ENCODE data around the gene SORL1.

SORL1 gene

DNA sequence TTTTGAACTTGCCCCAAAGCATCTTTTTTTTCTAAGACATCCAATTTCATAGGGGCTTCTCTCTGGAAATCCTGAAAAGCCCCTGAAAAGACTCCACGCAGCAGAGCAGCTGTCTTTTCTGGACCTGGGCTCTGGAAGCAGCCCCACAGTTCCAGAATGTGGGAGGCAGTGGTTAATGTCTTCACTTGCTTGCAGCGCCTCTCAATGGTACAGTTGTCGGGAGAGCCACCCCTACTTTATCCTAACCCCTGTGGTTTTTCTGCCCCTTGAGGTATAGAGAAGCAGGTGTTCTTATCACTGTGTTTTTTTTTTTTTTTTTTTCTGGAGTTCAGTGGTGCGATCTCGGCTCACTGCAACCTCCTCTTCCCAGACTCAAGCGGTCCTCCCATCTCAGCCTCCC, 84.0 kb downstream of the SORL1 start:
- no peak for DNase-seq

DNA sequence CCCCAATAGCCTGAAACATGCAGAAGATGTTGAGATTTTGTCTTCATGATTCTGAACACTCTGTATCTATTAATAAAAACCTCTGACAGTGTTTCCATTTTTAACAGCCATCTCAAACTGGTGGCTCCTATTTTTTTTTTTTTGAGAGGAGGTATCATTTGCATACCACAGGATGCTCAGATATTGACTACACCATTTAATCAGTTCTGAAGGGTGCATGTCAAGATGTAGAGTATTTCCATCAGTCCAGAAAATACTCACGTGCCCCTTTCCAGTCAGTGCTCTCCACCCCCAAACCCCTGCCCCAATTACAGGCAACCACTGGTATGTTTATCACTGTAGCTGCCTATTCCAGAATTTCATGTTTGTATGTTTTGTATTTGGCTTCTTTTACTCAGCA, 85.9 kb downstream of the SORL1 start:
- no peak for DNase-seq

DNA sequence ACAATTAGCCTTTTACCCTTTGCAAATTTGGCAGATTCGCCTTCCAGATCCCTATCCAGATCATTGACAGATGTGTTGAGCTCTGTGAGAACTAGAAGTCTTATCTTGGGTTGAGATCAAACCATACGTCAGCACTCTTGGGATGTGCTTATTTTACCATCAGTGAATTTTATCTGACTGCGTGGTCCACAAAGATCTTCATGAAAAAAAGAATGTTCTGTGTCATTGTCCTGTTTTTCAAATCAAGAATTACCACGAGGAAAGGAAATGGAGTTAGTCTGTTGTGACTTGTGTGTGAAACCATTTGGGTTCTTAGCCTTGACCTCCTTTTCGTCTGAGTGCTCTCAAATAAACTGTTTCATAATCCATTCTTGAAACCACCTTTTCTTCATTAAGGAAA, 86.9 kb downstream of the SORL1 start:
- DNase-seq, result no peak

DNA sequence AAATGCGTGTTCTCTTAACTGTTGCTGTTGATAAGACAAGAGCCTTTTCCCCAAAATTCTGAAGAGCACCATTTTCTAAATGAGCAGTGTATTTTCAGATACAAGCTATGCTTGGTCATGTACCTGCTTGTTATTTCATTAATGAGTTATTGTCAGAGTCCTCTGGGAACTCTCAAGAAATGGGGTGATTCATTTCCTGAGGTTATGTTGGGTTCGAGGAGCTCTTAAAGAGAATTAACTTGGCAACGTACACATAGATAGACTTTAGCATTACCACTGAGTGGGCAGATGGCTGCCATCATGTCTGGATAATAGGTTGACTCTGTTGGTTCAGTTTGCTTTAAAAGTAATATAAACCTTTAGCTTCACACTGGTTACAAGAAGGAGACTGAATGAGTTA, 88.5 kb downstream of the SORL1 start:
- peak; percentile 76 for DNase-seq

DNA sequence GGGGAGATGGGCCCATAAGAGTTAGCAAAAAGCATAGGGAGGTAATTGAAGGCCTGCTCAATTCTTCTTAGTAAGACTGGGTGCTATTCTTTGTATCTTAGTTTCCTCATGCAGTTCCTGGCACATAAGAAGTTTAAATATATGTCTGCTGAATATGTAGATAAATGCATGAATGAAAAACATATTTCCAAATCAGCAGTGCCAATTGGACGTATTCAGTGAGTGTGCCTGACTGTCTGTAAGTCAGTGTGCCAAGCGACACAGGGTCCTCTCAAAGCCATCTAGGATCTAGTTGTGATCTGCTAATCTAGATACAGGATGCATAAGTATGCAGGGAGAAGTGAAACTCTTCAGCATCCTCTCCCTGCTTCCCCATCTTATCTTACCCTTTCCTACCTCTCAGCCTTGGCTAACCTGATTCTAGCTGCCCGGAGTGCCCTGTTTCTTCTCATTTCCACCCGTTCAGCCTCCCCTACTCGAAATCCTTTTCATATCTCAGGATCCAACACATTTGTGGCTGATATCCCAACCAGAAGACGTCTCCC, 91.8 kb downstream of the SORL1 start:
- no peak for DNase-seq

DNA sequence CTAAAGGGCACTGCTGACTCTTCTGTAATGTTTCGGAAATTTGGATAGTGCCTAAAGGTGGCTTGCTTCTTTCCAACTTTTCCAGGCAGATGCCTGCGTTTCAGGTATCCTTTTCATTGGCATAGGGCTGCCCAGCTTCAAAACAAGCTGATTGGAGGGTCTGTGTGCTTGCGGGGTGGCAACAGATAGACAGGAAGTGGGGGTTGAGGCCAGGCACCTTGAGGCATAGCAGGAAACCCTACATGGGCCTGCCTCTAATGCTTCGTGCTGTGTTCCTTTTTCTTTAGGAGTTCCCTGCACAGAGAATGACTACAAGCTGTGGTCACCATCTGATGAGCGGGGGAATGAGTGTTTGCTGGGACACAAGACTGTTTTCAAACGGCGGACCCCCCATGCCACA, 92.8 kb downstream of the SORL1 start:
- no peak for DNase-seq

DNA sequence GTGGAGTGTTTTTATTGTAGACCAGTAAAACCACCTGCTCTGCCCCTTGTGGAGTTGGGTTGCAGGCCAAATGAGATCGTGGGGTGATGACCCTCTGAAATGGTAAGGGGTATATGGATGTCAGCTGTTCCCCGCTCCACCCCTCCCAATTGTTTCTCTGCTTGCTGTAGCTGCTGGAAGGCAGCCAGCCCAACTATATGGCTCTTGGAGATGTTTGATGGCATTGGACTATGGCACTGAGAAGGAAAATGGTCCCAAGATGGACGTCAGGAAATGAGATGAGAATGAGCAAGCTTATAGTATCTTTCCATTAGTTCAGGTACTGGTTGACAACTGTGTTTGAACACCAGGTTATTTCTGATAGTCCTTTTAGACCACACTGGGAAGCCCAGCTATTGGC, 95.5 kb downstream of the SORL1 start:
- no peak for DNase-seq

DNA sequence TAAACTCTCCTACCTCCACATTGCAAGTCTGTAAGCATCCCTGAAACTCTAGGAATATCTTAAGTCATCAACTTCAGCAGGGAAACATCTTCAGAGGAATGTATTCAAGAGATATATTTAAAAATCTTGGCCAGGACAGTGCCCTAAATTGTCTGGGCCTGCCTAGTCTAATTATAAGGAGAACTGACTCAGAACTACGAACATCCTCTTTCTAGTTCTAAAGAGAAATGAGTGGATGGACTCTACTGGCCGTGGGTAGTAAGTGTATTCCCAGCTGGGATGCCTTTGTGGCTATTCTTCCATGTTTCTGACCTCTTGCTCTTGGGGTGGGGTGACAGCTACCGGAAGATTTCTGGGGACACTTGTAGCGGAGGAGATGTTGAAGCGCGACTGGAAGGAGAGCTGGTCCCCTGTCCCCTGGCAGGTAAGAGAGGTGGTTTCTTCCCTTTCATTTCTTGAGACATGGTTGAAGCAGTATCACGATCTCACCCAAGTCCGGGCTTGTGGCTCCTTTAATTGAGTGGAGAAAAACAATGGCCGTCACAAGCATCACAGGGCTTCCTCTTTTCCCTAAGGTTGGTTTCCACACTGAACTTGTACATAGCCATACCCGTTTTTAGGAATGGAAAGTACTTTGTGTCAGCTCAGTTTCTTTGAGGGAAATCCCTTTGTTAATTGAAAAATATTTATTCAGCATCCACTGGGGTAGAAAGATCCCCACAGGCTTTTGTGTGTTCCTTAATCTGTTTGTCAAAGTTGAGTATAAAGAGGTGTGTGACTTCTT, 98.3 kb downstream of the SORL1 start:
- DNase-seq, result no peak

DNA sequence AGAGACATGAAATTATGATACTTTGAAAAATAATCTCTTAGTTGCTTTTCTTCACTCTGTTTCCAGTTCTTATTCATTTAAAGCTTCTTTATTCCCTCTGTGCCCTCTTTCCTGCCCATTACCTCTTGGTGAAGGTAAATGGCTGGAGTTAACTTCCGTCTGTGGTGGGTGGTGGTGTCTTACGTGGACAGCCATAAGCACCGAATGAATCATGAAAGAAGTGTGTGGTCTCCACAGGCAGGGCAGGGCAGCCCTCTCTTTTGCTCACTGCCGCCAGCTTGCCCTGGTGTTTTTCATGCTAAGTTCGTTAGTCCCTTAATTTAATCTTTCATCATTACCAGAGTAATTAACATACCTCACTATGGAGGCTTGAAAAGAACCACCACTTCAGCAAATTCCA, 99.3 kb downstream of the SORL1 start:
- DNase-seq, result no peak

DNA sequence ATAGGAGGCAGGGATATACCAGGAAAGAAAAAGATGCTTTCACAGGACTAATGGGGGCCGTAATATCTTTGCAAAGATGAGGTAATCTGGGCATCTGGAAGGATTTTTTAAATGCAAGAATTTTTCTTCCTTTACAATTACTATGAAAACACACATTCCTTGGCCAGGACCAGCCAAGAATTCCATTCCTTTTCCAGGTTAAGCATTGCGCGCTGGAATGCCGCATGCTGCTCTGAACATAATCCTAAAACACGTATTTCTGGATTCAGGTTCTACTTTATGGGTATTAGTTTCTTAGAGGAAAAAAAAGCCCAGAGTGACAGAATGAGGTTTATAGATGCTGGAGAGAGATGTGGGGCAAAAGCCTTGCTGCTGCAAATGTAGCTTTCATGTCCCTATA, 100.0 kb downstream of the SORL1 start:
- no peak for DNase-seq

DNA sequence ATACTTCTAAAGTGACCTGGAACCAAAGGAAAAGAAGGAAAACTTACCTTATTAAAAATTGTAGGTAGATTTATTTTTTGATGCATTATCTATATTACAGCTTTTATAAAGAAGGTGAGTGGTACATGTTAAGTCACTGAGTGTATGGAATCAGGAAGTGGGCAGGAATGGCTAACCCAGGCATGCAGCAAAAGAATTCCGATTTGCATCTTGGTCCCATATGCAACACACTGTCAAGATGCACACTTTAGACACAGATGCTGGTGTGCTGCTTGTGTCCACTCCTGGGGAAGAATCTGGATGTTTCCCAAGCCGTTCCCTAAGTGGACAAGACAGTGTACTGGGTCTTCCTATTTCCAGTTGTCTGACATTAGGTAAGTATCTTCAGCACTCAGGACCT, 100.5 kb downstream of the SORL1 start:
- DNase-seq, result no peak

DNA sequence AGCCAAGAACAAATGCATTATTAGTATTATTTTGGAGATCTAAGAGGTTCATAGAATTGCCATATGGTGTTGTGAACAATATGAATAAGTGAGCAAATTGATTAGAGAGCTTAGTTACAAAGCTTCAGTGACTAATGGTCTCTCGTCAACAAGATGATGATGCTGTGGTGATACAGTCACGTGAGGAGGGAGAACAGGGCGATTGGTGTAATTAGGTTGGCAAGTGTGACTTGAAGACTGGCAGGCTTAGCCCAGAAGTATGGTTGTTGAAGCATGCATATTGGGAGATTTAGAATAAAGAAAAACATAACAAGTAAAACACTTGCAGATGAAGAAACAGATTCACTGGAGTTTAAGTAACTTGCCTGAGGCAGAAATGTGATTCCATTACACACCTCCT, 101.3 kb downstream of the SORL1 start:
- no peak for DNase-seq

DNA sequence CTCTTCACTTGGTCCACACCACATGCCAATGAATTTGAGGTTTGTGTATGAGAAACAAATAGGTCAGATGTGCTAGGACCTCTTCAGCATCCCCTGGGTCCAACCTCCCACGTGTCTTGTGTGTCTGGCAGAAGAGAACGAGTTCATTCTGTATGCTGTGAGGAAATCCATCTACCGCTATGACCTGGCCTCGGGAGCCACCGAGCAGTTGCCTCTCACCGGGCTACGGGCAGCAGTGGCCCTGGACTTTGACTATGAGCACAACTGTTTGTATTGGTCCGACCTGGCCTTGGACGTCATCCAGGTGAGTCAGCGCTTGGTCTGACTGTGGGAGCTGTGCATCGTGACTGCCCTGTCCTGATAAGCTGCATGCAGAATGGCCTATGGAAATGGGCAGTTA, 101.7 kb downstream of the SORL1 start:
- DNase-seq, result no peak

DNA sequence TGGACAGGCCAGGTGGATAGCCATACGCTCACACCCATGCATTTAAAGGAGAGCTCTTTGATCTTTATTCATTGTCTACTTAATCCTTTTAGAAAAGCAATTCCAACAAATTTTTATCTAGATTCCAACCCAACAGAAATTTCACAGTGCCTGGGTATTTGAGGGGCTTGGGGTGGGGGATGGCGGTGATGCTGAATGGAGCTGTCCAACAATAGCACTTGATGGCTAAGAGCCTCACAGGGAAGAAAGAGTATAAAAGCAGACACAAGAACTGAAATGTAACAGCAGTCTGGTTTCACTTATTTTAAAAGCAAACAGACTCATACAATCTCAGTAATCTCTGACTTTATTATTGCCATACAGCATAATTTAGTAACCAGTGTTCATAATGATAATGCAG, 102.4 kb downstream of the SORL1 start:
- no peak for DNase-seq

DNA sequence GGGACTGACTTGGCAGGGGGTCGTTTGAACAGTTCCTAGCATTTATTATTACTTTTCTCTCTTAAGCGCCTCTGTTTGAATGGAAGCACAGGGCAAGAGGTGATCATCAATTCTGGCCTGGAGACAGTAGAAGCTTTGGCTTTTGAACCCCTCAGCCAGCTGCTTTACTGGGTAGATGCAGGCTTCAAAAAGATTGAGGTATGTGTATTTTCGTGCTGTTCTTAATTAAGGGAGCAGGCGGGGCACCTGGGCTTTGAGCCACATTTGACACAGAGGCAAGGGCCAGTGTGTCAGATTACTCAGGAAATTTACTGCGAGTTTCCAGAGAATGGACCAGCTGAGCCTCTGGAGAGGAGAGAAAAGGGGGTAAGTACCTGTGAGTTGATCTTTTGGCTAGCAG, 103.0 kb downstream of the SORL1 start:
- peak; percentile 94 for DNase-seq

DNA sequence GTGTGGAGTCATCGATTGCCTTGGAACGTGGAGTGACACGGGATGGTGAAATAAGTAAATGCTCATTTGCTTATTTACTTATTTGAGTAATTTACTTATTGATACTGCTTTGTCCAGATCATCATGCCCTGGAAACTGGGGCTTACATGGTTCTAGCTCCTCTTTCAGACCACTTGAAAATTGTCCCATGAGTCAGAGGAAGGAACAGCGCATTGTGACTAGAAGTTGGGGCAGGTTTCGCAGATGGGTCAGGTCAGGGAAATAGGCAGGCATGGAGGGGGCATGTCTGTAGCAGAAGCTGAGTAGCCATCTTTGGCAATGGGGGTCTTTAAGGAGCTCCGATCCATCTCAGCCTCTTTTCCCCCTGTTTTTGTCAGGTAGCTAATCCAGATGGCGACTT, 104.8 kb downstream of the SORL1 start:
- DNase-seq, result no peak

DNA sequence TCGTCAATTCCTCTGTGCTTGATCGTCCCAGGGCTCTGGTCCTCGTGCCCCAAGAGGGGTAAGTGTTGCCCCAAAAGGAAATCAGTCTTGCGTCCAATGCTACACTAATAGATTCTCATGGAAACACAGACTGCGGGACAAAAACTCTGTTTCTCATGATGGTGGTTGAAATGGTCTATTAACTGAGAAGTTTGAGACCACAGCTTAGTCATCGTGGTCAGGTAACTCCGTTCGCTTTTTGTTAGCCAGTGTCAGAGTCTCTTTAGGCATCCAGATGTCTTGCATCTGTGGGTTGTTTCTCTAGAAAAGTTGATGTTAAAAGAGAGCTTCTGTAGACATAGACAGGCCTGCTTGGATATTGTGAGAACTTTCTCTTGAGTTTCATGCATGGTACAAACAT, 105.2 kb downstream of the SORL1 start:
- DNase-seq, result no peak

DNA sequence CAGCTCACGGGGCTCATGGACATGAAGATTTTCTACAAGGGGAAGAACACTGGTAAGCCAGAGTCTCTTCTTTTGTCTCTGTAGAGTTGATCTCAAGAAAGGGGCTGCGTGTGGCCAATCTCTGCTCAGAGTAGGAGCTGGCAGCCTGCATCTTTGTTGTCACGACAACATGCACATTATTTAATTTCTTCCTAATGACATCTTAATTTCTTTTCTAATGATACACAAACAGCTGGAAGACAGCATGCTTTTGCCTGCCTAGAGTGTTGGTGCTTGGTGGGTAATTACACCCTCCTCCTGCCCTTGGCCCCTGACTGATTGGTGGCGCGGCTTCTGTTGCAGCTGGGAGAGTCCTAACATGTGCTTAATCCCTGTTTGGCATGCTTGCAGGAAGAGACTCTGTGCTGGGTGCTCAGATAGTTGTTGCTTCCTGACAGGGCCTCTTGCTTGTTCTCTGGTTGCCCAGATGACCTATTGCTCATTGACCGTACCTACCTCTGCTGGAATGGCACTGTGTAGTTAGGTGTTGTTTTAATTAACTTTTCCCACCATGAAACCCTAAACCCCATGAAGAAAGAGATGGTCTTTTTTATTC, 107.6 kb downstream of the SORL1 start:
- DNase-seq, result peak; percentile 89

DNA sequence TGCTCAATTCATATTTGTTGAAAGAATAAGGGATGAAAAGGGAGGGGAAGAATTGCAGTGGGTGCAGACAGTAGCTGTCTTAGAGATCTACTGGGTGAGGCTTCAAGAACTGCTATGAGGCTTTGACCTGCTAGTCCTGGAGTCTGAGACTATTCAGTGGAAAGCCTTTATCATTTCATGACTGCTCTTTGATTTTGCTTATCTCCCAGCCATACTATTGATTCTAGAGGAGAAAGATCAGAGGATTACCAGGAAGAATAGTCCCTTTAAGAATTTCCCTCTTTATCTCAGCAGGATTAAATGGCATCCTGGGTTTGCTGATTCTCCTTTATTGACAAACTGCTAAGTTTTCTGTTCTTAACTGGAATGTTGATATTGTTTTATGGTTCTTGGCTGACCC, 108.1 kb downstream of the SORL1 start:
- DNase-seq, result no peak

DNA sequence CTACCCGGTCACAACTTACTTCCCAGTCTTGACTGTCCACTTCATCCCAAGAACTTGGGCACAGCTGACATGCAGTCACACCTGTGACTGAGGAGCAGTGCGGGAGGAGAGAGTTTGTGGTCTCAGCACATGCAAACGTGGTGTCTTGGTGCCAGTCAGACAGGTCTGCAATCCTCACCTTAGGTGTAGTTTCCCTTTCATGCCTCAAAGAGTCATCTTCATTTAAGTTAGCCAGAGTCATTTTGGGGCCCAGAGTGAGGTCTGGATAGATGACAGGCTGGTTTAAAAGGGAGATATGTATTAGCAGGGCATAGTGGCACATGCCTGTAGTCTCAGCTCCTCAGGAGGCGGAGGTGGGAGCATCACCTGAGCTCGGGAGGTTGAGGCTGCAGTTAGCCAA, 109.1 kb downstream of the SORL1 start:
- DNase-seq, result no peak

DNA sequence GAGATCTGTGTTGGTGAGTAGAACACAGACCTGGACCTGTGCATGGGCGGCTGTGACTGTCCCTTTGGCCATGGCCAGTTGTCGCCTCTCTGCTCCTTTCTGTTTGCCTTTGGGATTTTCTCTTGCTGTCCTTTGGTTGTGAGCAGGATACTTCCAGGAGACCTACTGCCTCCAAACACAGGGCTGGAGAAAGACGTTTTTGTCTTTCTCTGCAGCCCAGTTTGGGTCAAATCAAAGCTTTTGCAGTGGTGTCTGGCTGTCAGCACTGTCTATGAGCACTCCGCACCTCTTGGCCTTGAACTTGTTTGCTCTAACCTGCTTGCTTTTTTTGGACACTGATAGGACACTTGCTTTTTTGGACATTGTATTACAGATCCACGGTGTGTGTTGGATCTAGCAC, 109.6 kb downstream of the SORL1 start:
- DNase-seq, result no peak

DNA sequence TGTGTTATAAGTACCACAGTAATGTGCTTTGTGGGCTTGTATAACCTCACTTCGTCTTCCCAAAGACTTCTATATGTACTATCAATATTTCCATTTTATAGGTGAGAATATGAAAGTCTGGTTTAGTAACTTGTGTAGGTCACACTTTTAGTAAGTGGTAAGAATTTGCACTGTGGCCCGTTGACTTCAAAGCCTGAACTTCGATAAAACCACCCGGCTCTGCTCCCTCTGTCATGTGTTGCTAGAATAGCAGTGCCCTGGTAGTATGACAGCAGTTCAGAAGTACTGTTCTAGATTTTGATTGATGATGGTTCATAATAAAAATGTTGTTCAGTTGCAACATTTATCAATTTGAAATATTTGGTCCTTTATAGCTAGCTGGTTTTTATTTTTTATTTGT, 110.9 kb downstream of the SORL1 start:
- DNase-seq, result no peak

DNA sequence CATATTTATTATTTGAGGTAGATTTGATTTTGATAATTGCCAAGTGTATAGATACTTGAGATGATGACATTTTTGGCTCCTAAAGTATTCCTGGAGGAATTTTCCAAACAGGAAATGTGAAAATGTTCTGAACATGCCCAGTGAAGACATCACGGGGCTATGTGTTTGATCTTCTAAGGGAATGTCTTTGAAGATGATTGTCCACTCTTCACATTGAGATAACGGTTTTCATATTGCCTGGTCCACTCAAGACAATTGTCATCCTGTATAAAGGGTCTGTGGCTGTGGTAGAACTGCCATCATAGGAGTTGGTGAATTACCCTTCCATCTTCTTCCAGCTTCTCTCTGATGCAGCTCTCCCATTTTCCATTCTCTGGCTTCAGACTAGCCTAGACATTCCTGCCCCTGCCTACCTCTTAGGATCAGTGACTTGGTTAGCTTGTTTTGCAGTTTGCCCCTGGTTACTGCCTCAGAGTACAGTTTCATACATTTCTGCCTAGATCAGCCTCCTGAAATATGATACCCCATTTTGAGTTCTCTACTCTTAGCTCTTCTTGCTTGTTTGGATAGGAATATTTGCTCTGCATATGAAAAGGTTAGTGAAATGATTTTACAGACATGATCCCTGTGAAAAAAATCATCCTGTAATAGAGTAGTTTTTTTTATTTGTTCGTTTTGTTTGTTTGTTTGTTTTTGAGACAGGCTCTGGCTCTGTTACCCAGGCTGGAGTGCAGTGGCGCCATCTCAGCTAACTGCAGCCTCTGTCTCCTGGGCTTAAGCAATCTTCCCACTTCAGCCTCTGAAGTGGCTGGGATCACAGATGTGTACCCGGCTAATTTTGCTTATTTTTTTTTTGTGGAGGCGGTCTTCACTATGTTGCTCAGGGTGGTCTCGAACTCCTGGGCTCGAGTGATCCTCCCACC, 112.0 kb downstream of the SORL1 start:
- peak; percentile 92 for DNase-seq
